GM18868 (cell line): ENCODE results near the gene CT55.
"Not testable (repeated sequence)": the region's sequence is repeated elsewhere in the genome, so short reads cannot be mapped to it uniquely, and the experiment has no call there.

Source experiments
- ATAC-seq: cut with Tn5 transposase; IDR thresholded peaks from one replicate; pipeline ENCODE4 v1.9.1; 2021; ENCODE audit warnings: mild to moderate bottlenecking, moderate library complexity; ENCODE audit not compliant: unreplicated experiment

The CT55 gene

GRCh38 chrX:135170877-135171519 is at the start of gene CT55:
TSS of gene CT55 (minus strand) at chrX:135171398. CDS start at chrX:135171171, 227 bp downstream.
- ATAC-seq = no peak

- ATAC-seq = no peak
Measured at GRCh38 chrX:135213200-135213844, 42.1 kb upstream of the CT55 start.

DNA sequence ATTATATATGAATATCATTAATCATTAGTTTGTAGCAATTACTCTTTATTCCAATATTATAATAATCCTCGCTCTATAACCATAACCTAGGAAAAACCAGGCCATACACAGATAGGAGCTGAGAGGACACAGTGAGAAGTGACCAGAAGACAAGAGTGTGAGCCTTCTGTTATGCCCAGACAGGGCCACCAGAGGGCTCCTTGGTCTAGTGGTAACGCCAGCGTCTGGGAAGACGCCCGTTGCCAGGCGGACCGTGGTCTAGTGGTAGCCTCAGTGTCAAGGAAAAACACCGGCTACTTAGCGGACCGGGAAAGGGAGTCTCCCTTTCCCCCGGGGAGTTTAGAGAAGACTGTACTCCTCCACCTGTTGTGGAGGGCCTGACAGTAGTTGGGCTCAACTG is 35.2 kb upstream of the CT55 start:
- ATAC-seq = not testable (repeated sequence)

GRCh38 chrX:135200297-135200696 is 29.1 kb upstream of the CT55 start:
- no peak for ATAC-seq

GRCh38 chrX:135194684-135195083 is 23.5 kb upstream of the CT55 start:
- ATAC-seq = no peak

GRCh38 chrX:135193740-135194139 is 22.5 kb upstream of the CT55 start:
- ATAC-seq = no peak

DNA sequence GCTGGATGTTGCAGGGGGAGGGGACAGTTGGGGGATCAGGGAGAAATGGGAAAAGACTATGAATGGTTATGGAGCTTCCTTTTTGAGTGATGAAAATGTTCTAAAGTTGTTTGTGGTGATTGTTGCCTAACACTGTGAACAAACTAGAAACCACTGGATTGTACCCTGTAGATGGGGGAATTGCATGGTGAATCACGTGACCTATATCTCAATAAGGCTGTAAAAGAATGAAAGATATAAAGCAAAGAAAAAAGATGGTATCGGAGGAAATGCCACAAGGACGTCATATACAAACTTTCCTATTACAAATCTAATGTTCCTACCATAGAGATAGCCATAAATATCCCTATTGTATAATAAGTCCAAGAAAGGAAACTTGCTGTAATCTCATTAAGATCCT is 20.6 kb upstream of the CT55 start:
- ATAC-seq = no peak

DNA sequence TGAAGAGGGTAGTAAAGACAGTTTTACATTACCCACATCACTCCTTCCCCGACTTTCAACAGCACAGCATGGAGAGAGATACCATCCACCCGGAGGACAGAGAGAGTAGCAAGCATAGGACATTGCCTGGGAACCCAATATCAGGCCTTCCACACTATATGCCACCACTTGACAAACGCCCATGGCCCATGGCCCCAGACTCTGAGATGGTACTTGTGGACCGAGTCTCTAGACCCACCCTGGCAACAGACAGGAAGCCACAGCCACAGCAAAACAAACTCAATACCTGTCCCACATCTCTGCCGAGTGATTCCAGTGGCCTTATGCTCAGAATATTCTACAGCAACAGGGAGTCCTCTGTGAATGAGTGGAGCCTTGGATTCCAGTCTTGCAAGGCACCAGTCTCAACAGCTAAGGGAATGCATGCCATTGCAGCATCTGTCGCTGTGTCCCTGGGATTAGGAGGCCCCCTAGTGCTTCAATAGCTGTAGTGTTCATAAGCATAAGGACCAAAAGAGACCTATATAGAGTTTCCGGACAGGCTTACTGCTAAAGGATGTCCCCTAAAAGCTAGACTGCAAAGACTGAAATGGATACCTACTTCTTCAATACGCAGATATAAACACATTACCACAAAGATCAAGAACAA is 14.7 kb upstream of the CT55 start:
- ATAC-seq = peak; percentile 92

DNA sequence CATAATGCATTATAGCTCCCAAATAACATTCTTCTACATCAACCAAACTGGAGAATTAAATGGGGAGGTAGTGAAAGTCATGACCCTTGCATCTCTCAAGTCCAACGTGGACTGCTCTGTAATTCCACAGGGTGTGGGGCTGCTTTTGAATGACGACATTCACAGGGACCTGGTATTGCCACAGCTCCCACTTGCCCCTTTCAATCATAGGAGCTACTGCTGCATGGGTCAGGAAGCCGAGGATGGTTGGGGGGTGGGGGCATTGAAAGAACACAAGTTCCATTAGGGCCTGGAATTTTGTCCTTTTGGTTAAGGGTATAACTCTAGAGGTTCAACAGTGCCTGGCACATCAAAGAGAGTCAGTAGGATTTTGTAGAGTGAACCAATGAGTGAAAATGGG is 7.4 kb upstream of the CT55 start:
- ATAC-seq = no peak

DNA sequence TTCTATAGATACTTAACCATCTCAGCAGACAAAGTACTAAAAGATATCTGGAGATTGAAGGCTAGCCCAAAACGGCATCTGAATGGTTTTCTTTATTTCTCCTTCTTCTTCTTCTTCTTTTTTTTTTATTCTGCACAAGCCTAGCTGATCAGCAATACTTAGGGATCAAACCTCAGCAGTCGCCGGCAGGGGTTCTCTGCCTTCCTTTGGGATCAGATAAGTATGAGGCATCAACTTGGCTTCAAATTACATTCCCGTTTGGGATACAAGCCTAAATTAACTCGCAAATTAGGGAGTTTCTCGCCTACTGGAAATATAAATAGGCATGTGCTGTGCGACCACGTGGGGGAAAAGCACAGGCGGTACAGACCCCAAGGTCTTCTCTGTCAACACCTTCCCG is 730 bp downstream of the CT55 start:
- ATAC-seq = no peak

DNA sequence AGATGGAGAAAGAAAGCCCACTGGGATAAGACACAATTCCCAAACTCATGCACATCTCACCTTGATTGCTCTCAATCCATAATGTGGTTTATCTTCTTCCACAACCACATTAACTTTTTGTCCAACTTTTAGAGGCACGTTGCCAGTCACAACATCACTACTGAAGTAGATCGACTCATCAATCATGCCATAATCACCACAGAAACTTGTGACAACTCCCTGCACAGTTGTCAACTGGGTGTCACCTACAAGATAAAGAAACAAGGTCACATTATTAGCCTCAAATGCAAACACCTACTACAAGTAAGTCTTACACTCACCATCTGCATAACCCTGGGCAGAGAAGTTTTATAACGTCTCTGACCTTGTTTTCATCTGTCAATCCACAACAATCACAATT is 1.7 kb downstream of the CT55 start:
- ATAC-seq = not testable (repeated sequence)

DNA sequence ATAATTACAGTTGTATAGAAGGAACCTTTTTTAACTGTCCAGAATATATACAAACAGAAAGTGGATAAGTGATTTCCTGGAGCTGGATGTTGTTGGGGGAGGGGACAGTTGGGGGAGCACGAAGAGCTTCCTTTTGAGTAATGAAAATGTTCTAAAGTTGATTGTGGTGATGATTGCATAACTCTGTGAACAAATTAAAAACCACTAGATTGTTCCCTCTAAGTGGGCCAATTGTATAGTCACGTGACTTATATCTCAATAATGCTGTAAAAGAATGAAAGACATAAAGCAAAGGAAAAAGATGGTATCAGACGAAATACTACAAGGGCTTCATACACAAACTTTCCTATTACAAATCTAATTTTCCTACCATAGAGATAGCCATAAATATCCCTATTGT is 2.7 kb downstream of the CT55 start:
- ATAC-seq = no peak

DNA sequence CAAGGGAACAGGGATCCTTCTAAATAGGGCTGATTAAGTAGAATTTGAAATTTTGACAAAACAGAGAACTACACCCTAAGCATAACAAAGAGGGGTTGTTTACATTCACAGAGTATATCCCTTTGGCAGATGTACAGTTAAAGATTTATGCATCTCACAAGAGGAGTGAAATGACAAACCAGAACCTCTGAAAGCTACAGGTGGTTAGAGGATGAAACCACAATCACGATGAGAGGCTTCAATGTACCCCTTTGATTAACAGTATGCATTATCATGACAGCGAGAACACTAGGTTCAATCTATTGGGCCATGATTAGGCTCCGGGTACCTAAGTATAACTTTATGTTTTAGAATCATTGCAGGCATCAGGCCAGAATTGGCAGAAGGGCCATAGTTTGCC is 16.5 kb downstream of the CT55 start:
- not testable (repeated sequence) for ATAC-seq

GRCh38 chrX:135126145-135126544 is 45.1 kb downstream of the CT55 start:
- ATAC-seq = not testable (repeated sequence)

DNA sequence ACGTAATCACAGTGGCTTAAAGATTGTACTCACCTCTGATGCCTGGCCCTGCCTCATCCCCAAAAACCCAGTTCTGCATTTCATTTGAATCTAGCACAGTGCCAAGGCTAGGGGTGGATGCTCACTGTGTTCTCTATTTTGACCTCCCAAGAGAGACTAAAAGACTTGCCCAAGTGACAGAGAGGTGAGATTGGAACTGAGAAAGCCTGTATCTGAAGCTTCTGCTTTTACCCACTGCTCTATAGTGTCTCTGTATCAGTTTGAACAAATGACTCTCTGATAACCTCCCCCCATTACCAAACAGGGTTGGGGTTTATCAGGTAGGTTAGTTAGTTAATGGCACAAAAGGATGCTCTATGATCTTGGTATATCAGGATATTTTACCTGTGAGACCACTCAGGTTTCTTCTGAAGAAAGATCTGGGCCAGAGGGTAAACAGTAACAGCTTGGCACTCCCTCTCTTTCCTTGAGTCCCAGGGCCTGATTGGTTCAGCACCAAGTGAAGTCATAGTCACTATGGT is 51.1 kb downstream of the CT55 start, which contains the start of gene ETDB:
Gene ETDB, minus strand, starts transcription at position 471 of the 521 bp plus-strand sequence. CDS start 1,265 bp downstream, outside the sequence.
- not testable (repeated sequence) for ATAC-seq

DNA sequence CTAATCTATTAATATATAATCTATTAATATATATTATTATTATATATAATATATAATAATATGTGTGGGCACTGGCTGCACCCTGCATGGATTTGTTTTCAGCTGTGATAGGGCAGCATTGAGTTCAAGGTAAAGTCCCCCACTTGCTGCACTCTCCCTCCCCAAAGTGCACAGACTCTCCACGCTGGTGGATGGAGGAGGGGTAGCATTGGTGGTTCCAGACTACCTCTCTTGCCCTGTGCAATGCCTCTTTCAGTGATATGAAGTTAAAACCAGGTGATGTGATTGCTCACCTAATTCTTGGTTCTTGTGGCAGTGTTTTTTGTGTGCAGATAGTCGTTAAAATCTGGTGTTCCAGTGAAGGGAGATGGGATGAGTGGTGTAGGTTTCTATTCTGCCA is 55.1 kb downstream of the CT55 start:
- ATAC-seq = not testable (repeated sequence)

DNA sequence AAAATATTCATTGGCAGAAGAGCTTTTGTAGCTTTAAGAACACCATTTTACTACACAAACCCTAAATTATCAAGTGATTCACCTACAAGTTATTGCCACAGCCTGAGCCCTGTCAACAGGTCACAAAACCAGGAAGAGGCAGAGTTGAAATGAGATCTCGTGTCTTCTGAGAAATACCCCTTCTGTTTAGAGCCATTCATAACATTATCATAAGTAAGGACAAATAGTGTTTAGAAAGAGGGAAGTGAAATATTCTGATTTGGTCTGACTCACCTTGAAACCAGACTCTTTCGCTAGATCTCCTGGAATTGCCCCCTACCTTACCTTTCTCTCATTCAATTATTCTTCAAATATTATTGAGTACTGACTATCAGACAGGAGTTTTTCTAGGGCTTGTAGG is 56.8 kb downstream of the CT55 start:
- ATAC-seq = peak; percentile 99

DNA sequence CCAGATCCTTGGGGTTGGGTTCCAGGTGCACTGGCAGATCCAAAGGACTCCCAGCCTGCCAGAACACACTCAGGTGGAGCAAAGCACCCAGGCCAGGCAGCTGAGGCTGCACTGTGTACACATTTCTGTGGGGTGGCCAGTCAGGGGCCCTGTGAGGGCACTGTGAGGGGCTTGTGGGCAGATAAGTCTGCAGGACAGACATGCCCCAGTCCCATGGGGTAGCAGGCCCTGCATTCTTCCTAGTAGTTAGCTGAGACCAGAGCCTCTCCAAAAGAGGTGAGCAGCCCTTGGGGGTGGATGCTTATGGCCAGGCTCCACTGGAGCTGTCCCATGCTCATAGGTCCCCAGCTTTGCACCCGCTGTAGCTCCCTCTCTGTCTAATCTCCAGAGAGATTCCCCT is 58.5 kb downstream of the CT55 start:
- no peak for ATAC-seq

GRCh38 chrX:135112096-135112729 is 59.0 kb downstream of the CT55 start:
- ATAC-seq = no peak

- no peak for ATAC-seq
Measured at GRCh38 chrX:135109554-135109953, 61.6 kb downstream of the CT55 start.
